Type B pancreatic cell (in vitro differentiated cells): ENCODE measurements around the gene XPC. TPM values are rescaled to one million over a fixed set of nuclear protein-coding genes. Genes with fewer than 3 reads are reported as not detected.

Source experiments
- DNase-seq: peaks from one replicate; pipeline ENCODE4 v3.0.0; 2021; ENCODE audit warnings: mixed read lengths; ENCODE audit not compliant: unreplicated experiment; ENCODE audit errors: extremely low spot score
- H3K27ac Mint-ChIP-seq: 2 replicates; pipeline ENCODE4 v1.8.0; 2021; ENCODE audit warnings: mild to moderate bottlenecking, mixed read lengths
- H3K27me3 Mint-ChIP-seq: 2 replicates; pipeline ENCODE4 v1.8.0; 2021; ENCODE audit warnings: mixed read lengths
- H3K36me3 Mint-ChIP-seq: 2 replicates; pipeline ENCODE4 v1.8.0; 2021; ENCODE audit warnings: mixed read lengths
- H3K4me1 Mint-ChIP-seq: one replicate; pipeline ENCODE4 v1.8.0; 2021; ENCODE audit warnings: mixed read lengths; ENCODE audit not compliant: unreplicated experiment
- H3K4me3 Mint-ChIP-seq: 2 replicates; pipeline ENCODE4 v1.8.0; 2021; ENCODE audit warnings: mild to moderate bottlenecking, mixed read lengths
- H3K9me3 Mint-ChIP-seq: 2 replicates; pipeline ENCODE4 v1.8.0; 2021; ENCODE audit warnings: mixed read lengths
- CTCF ChIP-seq: fragments of 200-600 bp; sonication (generic); conservative IDR thresholded peaks from 2 replicates; pipeline ENCODE4 v1.5.0; 2021; ENCODE audit warnings: antibody characterized with exemption, mild to moderate bottlenecking
- total RNA-seq: library from RNA; stranded (reverse); gene quantifications from 2 replicates; pipeline ENCODE4 v1.2.1, GENCODE V29; 2021; ENCODE audit warnings: low replicate concordance

Gene XPC
- total RNA-seq, 1 donor from 2014 or later: 44.2 TPM

GRCh38 chr3:14169871-14170270, 8.5 kb downstream of the XPC start:
- Mint-ChIP-seq H3K4me3 (no peak overlapping the region), H3K4me1 (peaks cover 11% of the 10 kb centered on the region), H3K36me3 (peaks cover 56% of the 10 kb centered on the region), H3K27ac (no peak overlapping the region), H3K27me3 (no peaks in the 10 kb centered on the region), H3K9me3 (no peaks in the 10 kb centered on the region)
- no peak for DNase-seq
- no peak for TF ChIP-seq CTCF

GRCh38 chr3:14169435-14169834, 9.0 kb downstream of the XPC start:
- no peaks in the 10 kb centered on the region for H3K9me3 Mint-ChIP-seq
- H3K27me3 Mint-ChIP-seq: no peaks in the 10 kb centered on the region
- no peak for TF ChIP-seq CTCF
- H3K4me3 Mint-ChIP-seq: no peak overlapping the region
- no peak overlapping the region for H3K27ac Mint-ChIP-seq
- no peak for DNase-seq
- peaks cover 61% of the 10 kb centered on the region for H3K36me3 Mint-ChIP-seq
- peaks cover 9% of the 10 kb centered on the region for H3K4me1 Mint-ChIP-seq

GRCh38 chr3:14166877-14167603, 11.4 kb downstream of the XPC start:
- H3K27ac Mint-ChIP-seq: no peak overlapping the region
- peaks cover 74% of the 10 kb centered on the region for H3K36me3 Mint-ChIP-seq
- TF ChIP-seq CTCF: no peak
- no peak overlapping the region for H3K4me3 Mint-ChIP-seq
- no peaks in the 10 kb centered on the region for H3K9me3 Mint-ChIP-seq
- DNase-seq: no peak
- H3K4me1 Mint-ChIP-seq: peaks cover 9% of the 10 kb centered on the region
- no peaks in the 10 kb centered on the region for H3K27me3 Mint-ChIP-seq

- Mint-ChIP-seq H3K36me3 (peaks cover 80% of the 10 kb centered on the region), H3K27me3 (no peaks in the 10 kb centered on the region), H3K9me3 (peaks cover 10% of the 10 kb centered on the region)
These were observed 16.2 kb downstream of the XPC start for GRCh38 chr3:14162178-14162577.

GRCh38 chr3:14161282-14161681, 17.1 kb downstream of the XPC start:
- Mint-ChIP-seq H3K4me1 (no peaks in the 10 kb centered on the region), H3K9me3 (peaks cover 10% of the 10 kb centered on the region), H3K36me3 (peaks cover 79% of the 10 kb centered on the region), H3K4me3 (no peak overlapping the region), H3K27ac (no peak overlapping the region), H3K27me3 (no peaks in the 10 kb centered on the region)
- no peak for DNase-seq
- no peak for TF ChIP-seq CTCF

More at GRCh38 chr3:14162178-14162577, 16.2 kb downstream of the XPC start:
- Mint-ChIP-seq H3K4me3 (no peak overlapping the region), H3K4me1 (no peaks in the 10 kb centered on the region), H3K27ac (no peak overlapping the region)
- DNase-seq: no peak
- TF ChIP-seq CTCF: no peak

GRCh38 chr3:14159426-14159825, 19.0 kb downstream of the XPC start:
- DNase-seq: no peak
- Mint-ChIP-seq H3K4me3 (no peak overlapping the region), H3K27me3 (no peaks in the 10 kb centered on the region), H3K4me1 (no peaks in the 10 kb centered on the region), H3K9me3 (peaks cover 10% of the 10 kb centered on the region), H3K36me3 (peaks cover 70% of the 10 kb centered on the region), H3K27ac (no peak overlapping the region)
- no peak for TF ChIP-seq CTCF
